GM21576 (cell line): ENCODE results near the gene MCM7.

ENCODE experiments used
- ATAC-seq: cut with Tn5 transposase; IDR thresholded peaks from one replicate; pipeline ENCODE4 v1.9.1; 2021; ENCODE audit warnings: mild to moderate bottlenecking, moderate library complexity; ENCODE audit not compliant: unreplicated experiment

The MCM7 gene

GRCh38 chr7:100075418-100075817 lies 25.8 kb downstream of the MCM7 start:
- ATAC-seq, result no peak

GRCh38 chr7:100074841-100075240 lies 26.4 kb downstream of the MCM7 start:
- no peak for ATAC-seq

DNA sequence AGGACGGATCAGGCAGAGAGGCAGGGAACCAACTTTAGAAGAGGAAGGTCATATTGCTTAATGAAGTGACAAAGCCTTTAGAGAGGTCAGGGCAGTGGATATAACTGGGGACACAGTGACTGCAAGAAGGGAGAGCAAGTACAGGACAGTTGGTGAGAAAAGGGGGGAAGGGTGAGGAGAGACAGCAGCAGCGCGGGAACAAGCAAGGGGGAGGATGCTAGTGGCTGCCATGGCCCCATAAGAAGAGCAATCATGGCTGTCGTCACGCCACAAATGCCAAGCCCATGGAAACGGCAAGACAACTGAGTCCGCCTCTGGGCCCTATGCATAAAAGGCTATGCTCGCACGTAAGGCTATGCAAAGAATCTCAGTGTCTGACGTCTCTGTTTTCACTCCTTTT lies 28.7 kb downstream of the MCM7 start:
- ATAC-seq, result no peak

- no peak for ATAC-seq
Measured at GRCh38 chr7:100071018-100071723, 30.0 kb downstream of the MCM7 start.

DNA sequence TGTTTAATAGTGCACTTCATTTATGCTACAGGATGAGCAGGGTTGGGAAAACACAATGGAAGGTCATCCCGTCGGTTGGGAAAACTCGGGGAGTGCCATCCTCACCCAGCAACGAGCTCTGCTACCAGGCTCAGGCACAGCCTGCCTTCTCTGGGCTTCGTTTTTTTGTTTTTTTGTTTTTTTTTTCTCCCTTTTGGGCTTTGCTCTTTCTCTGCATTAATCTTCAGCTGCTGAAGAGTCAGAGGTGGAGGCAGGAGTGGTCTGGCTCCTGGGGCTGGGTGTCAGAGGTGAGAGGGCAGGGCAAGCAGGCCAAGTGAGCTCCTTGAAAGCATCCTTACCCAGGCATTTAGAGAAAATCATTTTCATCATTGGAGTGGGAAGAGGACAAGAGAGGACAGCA lies 31.2 kb downstream of the MCM7 start:
- ATAC-seq, result no peak

DNA sequence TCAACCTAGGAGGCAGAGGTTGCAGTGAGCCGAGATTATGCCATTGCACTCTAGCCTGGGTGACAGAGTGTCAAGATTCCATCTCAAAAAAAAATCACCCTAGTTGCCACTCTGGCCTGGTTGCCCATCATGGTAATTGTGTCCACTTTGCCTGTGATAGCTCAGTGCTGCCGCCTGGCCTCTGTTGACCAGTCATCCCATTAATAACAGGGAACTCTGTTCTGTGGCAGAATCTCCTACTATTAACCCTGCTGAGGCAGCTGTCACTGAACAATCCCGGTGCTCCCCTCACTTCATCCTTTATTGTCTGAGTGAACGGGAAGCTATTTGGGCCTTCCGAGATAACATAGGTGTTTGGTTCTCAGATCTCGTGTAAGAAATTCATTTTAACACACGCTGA lies 34.2 kb downstream of the MCM7 start:
- no peak for ATAC-seq

DNA sequence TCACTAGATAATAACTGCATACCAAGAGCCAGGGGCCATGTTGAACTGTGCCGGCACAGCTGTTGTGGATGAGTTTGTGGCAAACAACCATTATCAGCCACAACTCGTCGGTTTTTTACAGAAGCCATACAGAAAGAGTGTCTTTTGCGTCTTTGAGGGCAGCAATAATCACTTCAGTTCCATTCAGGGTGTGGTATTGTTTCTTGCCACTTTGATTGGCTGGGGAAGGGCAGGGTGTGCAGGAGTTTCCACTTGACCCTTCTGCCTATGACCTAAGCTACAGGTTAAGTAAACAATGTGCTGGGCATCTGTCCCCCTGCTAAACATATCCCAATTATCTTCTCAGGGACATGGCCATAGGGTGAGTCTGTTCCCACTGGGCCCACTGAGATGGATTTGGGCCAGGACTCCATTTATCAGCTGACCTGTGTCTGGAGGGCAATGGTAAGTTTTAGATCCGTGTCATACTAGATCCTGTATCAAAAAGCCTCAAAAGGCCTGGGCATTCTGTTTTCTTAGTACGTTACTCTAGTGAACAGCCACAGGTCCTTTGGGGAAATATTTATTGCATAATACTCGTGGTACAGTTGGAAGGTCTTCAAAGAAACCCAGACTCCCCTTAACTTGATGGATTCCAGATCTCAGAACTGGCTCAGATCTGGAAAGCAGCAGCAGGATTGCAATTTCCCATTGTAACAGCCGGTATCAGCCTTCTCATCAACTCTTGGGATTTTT lies 35.6 kb downstream of the MCM7 start:
- no peak for ATAC-seq

DNA sequence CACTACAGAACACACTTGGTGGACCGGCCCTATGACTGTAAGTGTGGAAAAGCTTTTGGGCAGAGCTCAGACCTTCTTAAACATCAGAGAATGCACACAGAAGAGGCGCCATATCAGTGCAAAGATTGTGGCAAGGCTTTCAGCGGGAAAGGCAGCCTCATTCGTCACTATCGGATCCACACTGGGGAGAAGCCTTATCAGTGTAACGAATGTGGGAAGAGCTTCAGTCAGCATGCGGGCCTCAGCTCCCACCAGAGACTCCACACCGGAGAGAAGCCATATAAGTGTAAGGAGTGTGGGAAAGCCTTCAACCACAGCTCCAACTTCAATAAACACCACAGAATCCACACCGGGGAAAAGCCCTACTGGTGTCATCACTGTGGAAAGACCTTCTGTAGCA lies 37.0 kb downstream of the MCM7 start:
- no peak for ATAC-seq

DNA sequence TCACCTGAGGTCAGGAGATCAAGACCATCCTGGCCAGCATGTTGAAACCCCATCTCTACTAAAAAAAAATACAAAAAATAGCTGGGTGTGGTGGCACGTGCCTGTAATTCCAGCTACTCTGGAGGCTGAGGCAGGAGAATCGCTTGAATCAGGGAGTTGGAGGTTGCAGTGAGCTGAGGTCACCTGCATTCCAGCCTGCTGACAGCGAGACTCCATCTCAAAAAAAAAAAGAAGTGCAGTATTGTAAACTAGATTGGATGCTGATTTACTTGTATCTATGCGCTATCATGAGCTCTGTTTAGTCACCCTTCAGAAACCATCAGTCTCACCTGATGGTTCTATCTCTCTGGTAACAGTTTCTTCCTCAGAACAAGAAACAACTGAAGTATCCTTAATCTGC lies 37.8 kb downstream of the MCM7 start:
- ATAC-seq, result no peak

GRCh38 chr7:100061518-100062193 lies 39.5 kb downstream of the MCM7 start:
- ATAC-seq, result no peak

DNA sequence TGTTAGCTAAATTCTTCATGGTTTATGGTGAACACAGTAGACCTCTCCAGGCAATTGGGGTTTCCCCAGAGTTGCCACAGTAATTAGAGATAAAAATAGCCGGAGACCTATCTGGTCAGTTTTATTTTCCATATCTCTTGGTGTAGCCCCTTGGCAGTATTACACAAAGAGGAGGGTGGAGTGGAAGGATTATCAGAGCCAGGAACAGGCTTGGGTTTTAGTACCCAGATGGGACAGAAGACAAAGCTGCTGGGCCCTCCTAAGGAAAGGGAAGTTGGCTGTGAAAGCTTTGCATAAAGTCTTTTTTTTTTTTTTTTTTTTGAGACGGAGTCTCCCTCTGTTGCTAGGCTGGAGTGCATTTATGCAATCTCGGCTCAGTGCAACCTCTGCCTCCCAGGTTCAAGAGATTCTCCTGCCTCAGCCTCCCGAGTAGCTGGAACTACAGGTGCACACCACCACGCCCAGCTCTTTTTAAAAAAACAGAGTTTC lies 41.9 kb downstream of the MCM7 start:
- ATAC-seq, result no peak

GRCh38 chr7:100057006-100057405 lies 44.2 kb downstream of the MCM7 start:
- ATAC-seq, result no peak

DNA sequence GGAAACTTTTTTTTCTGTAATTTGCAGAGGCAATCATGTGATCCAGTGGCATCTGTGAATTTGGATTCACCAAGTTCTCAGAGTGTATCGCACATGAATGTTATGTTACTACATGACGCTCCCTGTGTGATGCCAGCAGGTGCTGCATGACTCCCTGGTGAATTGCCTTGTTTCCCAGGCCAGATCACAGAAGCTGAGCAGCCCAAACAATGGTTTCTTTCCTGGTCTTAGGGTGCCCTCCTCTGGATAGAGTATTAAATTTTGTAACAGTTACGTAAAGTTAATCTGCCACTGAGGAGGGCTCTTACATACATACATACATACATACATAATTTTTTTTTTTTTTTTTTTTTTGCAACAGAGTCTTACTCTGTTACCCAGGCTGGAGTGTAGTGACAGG lies 48.0 kb downstream of the MCM7 start:
- no peak for ATAC-seq

GRCh38 chr7:100051611-100052010 lies 49.6 kb downstream of the MCM7 start:
- no peak for ATAC-seq

- peak; percentile 78 for ATAC-seq
Measured at GRCh38 chr7:100049441-100050291, 51.5 kb downstream of the MCM7 start, which contains the start of gene ZSCAN21. Gene ZSCAN21, plus strand, starts transcription at chr7:100049774. Its CDS starts 7,233 bp downstream, at chr7:100057007.

DNA sequence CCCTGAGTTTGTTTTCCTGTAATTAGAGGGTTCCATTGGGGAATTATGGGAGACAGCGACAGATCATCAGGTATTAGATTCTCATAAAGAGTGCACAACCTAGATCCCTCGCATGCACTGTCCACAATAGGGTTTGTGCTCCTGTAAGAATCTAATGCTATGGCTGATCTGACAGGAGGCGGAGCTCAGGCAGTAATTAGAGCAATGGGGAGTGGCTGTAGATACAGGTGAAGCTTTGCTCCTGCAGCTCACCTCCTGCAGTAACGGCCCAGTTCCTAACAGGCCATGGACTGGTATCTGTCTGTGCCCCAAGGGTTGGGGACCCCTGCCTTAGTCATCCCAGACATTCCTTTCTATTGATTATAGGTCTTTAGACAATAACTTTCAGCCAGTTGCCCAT lies 52.5 kb downstream of the MCM7 start:
- no peak for ATAC-seq

- ATAC-seq, result no peak
Measured at GRCh38 chr7:100044718-100045117, 56.5 kb downstream of the MCM7 start.
